Right ventricle myocardium superior (tissue), 1 donor: ENCODE results near the gene MED4. TPM values are rescaled to one million over a fixed set of nuclear protein-coding genes. Genes with fewer than 3 reads are reported as not detected.

Source experiments
- ATAC-seq: fragments of 200-7000 bp; cut with Tn5 transposase; one replicate; pipeline ENCODE4 v1.9.1; 2020; ENCODE audit warnings: mild to moderate bottlenecking; ENCODE audit not compliant: poor library complexity
- DNase-seq: peaks from one replicate; pipeline ENCODE4 v3.0.0-alpha.2; 2020
- intact Hi-C: fragments of 100-400 bp; cut with DNase I; formaldehyde crosslinking; loops from one replicate; pipeline ENCODE4 v1.11.2; 2022
- total RNA-seq: library from RNA; stranded (reverse); fragmentation: NEBNext Ultra II Directional; extraction: Animal tissue kit (Norgen Biotek cat#: 25700); gene quantifications from one replicate; pipeline ENCODE4 v1.2.1, GENCODE V29; 2021
- donor health status: DM: no; HTN: yes; CAD: no; lungs with severe emphysema.

MED4 gene
- total RNA-seq, 1 donor from 2014 or later, result 40.8 TPM

DNA sequence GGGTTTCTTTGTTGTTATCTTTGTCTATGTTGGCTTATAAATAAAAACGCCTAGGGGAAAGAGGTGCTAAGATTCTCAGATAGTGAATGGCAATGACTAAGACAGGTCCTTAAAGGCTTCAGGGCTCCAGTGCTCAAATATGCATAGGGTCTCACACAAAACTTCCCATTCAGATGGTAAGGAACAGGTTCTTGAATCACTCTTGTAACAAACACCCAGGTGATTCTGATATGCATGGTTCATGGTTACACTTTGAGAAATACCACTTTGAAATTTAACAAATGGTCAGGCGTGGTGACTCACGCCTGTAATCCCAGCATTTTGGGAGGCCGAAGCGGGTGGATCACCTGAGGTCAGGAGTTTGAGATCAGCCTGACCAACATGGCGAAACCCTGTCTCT, 40.3 kb downstream of the MED4 start:
- no peak for DNase-seq
- no peak for ATAC-seq
- intact Hi-C loops, result no loop called here

DNA sequence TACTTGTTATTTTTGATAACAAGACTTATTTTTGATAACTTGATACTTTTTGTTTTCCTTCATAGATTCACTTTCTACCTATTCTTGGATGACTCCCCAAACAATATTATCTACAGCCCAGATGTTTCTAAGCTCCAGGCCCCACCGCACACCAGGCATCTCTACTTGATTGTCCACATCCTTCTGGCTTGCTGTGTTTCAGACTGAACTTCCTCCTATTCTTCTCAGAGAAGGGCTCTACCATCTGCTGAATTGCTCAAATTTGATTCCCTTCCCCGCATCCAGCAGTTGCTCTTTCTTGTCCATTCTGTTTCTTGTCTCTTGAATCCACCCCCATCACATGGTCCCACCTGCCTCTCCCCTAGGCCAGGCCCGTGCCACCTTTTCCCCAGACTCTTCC, 44.4 kb downstream of the MED4 start:
- ATAC-seq (no peak), DNase-seq (no peak)
- intact Hi-C loops, result no loop called here

GRCh38 chr13:48043789-48044503, 51.0 kb downstream of the MED4 start:
- DNase-seq, result no peak
- intact Hi-C loops, result no loop called here
- ATAC-seq, result no peak

GRCh38 chr13:48042894-48043293, 52.0 kb downstream of the MED4 start:
- no peak for DNase-seq
- intact Hi-C loops, result no loop called here
- no peak for ATAC-seq

DNA sequence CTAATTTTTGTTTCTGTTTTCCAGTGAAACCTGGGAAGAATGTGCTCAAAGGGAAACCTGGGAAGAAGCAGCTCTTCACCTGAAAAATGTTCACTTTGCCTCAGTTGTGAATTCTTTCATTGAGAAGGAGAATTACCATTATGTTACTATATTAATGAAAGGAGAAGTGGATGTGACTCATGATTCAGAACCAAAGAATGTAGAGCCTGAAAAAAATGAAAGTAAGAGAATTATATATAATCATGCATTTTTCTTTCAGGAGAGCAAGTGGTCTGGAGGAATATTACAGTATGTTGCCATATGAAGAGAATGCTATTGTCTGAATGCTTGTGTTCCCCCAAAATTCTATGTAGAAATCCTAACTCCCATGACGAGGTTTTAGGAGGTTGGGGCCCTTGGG, 54.0 kb downstream of the MED4 start:
- no peak for ATAC-seq
- intact Hi-C loops, result no loop called here
- no peak for DNase-seq

DNA sequence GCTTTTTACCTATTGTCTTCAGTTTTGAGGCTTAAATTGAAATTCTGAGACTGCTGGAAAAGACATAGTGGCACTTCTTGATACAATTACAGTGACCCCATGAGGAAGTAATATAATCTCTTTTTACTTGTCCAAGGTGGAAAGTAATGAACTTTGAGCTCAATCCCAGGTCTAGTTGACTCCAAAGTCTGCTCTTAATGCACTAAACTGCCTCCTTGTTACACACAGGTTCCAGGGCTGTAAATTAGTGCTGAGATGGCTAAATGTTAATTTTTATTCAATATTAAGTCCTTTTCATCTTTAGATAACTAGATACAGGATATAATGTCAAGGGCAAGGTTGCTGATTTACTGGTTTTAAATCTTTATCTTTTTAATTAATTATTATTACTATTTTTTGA, 54.9 kb downstream of the MED4 start:
- intact Hi-C loops, result no loop called here
- no peak for DNase-seq
- no peak for ATAC-seq

DNA sequence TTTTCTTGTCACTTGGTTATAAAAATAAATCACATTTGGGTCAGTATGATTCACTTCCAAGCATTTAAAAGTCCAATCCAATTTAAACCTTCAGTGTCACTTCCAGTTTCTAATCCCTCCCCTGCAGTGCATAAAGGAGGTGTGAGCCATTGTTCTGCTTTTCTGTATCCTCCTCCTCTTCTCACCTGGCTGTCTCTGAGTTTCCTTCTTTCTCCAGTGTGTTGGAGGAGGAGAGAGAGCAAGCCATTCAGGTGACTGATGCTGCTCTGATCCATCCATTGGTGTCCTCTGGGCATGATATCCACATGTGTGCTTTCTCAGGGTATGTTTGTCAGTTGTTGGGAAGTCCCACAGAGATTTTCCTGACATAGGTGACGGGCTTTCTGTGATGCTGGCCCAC, 56.1 kb downstream of the MED4 start:
- DNase-seq, result no peak
- ATAC-seq, result no peak
- intact Hi-C loops, result no loop called here

DNA sequence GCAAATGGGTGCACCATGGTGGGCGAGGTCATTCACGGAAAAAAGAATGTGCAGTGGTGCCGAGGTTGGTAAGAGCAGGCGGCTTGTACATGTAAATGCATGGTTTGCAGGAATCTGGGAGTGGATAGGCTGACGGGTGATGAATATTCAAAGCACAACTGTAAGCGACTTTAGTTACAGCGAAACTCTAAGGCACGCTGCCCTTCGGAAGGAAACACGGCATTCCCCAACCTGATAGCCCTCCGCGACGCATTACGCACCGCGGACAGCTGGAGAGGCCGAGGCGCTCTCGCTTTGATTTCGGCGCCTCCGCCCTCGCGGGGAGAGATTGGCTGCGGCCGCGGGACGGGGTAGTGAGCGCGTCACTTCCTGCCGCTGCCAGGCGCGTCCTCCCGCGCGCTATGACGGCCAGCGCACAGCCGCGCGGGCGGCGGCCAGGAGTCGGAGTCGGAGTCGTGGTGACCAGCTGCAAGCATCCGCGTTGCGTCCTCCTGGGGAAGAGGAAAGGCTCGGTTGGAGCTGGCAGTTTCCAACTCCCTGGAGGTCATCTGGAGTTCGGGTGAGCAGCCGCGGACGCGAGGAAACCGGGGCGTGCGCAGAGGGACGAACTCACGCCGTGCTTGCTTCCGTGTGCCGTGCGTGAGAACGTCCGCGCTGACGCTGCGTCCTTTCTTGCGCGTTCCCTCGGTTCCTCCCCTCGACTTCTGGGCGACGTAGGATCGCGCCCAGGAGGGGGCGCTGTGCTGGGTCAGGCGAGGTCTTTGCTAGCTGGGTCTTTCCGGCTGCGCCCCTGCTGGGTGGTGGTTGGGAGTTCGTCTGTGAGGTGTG, 57.3 kb downstream of the MED4 start, which contains the start of gene NUDT15:
TSS of gene NUDT15 (plus strand) at position 381 of the 828 bp plus-strand sequence. CDS start at position 402, 21 bp downstream.
- intact Hi-C loops, result no loop called here
- peak; percentile 99 for ATAC-seq
- DNase-seq, result peak; percentile 97

GRCh38 chr13:48029859-48030258, 65.0 kb downstream of the MED4 start:
- intact Hi-C loops, result no loop called here
- no peak for ATAC-seq
- no peak for DNase-seq

GRCh38 chr13:48028066-48028465, 66.8 kb downstream of the MED4 start:
- ATAC-seq, result no peak
- intact Hi-C loops, result no loop called here
- DNase-seq, result no peak

Other genes starting within 250 kb of the MED4 start
- gene SUCLA2, start 93.8 kb downstream of the MED4 start, total RNA-seq, result 161 TPM
- gene NUDT15, start 57.4 kb downstream of the MED4 start, total RNA-seq, result 12.5 TPM
- gene ITM2B, start 138.1 kb upstream of the MED4 start, total RNA-seq, result 516 TPM
- 24.4 TPM for gene RB1, start 208.6 kb upstream of the MED4 start, total RNA-seq